Measurements from ENCODE around the gene MPPE1. TPM values are rescaled to one million over a fixed set of nuclear protein-coding genes. Genes with fewer than 3 reads are reported as not detected.

The MPPE1 gene
- total and polyA plus RNA-seq, 9 of the 15 experiments (the other 6 are each of a cell fraction or from before 2014, with no cell fraction given), result 10.7 to 19.5 (median 13.3) TPM

DNA sequence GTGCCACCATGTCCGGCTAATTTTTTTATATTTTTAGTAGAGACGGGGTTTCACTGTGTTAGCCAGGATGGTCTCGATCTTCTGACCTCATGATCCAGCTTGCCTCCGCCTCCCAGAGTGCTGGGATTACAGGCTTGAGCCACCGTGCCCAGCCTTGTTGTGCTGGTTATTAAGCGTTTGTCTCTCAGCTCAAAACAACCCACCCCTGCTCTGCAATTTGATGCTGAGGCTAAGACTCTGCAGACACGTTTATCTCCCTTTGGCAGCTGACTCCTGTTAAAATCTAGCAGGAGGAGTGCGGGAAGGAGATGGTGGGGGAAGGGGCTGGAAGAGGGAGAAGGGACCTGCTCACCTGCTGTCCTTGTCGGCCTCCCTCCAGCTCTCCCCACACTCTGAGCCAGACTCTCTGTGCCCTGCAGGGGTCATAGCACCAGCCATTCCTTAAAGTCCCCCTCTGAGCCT is 43.3 kb upstream of the MPPE1 start (continued):
- TF ChIP-seq MBD2 (IDR thresholded peaks at IDR 0.05; ENCODE audit: borderline replicate concordance, low read depth) (no peak), KLF6 (CRISPR knock-in tag; IDR thresholded peaks at IDR 0.05; ENCODE audit: borderline replicate concordance) (no peak), EZH2 (IDR thresholded peaks at IDR 0.05; ENCODE audit: borderline replicate concordance, low read depth, low read length) (no peak), ZNF253 (CRISPR knock-in tag; conservative IDR thresholded peaks at IDR 0.05) (no peak), ATF1 (CRISPR knock-in tag; IDR thresholded peaks at IDR 0.05) (no peak), ATF1 (tag; IDR thresholded peaks at IDR 0.05) (peak; percentile 52; the same call in 1 of the 2 replicates), HNRNPUL1 (IDR thresholded peaks at IDR 0.05; ENCODE audit: low read length) (no peak), RFX7 (CRISPR knock-in tag; IDR thresholded peaks at IDR 0.05) (no peak), FOXA1 (IDR thresholded peaks at IDR 0.05; ENCODE audit: borderline replicate concordance) (no peak), CXXC5 (CRISPR knock-in tag; IDR thresholded peaks at IDR 0.05) (peak; percentile 39), SMARCB1 (IDR thresholded peaks at IDR 0.05; ENCODE audit: insufficient read length, low read depth) (no peak), ZNF707 (CRISPR knock-in tag; conservative IDR thresholded peaks at IDR 0.05) (no peak), EHMT2 (IDR thresholded peaks at IDR 0.05) (no peak), ZNF165 (CRISPR knock-in tag; IDR thresholded peaks at IDR 0.05; ENCODE audit: borderline replicate concordance) (no peak), PHF20 (IDR thresholded peaks at IDR 0.05; ENCODE audit: partially characterized antibody) (no peak), POLR2B (IDR thresholded peaks at IDR 0.05; ENCODE audit: low read depth, partially characterized antibody) (no peak), EWSR1 (IDR thresholded peaks at IDR 0.05; ENCODE audit: borderline replicate concordance, low read depth, partially characterized antibody) (no peak), ZNF121 (CRISPR knock-in tag; conservative IDR thresholded peaks at IDR 0.05) (no peak), LARP7 (IDR thresholded peaks at IDR 0.05) (no peak), CREM (IDR thresholded peaks at IDR 0.05; ENCODE audit: low read depth) (peak; percentile 78), CTBP1 (IDR thresholded peaks at IDR 0.05; ENCODE audit: borderline replicate concordance) (peak; percentile 91; the same call in 1 of the 2 replicates), HNRNPH1 (optimal IDR thresholded peaks at IDR 0.05; ENCODE audit: low read depth, low read length) (no peak), ZNF695 (CRISPR knock-in tag; IDR thresholded peaks at IDR 0.05) (no peak), HDAC1 (IDR thresholded peaks at IDR 0.05) (peak in 1 of 2 experiments; percentile 76; a peak in 1 of 4 replicates), NR1H2 (CRISPR knock-in tag; IDR thresholded peaks at IDR 0.05) (no peak), ARHGAP35 (IDR thresholded peaks at IDR 0.05; ENCODE audit: partially characterized antibody) (no peak)
- TF ChIP-seq, protein P1, sequence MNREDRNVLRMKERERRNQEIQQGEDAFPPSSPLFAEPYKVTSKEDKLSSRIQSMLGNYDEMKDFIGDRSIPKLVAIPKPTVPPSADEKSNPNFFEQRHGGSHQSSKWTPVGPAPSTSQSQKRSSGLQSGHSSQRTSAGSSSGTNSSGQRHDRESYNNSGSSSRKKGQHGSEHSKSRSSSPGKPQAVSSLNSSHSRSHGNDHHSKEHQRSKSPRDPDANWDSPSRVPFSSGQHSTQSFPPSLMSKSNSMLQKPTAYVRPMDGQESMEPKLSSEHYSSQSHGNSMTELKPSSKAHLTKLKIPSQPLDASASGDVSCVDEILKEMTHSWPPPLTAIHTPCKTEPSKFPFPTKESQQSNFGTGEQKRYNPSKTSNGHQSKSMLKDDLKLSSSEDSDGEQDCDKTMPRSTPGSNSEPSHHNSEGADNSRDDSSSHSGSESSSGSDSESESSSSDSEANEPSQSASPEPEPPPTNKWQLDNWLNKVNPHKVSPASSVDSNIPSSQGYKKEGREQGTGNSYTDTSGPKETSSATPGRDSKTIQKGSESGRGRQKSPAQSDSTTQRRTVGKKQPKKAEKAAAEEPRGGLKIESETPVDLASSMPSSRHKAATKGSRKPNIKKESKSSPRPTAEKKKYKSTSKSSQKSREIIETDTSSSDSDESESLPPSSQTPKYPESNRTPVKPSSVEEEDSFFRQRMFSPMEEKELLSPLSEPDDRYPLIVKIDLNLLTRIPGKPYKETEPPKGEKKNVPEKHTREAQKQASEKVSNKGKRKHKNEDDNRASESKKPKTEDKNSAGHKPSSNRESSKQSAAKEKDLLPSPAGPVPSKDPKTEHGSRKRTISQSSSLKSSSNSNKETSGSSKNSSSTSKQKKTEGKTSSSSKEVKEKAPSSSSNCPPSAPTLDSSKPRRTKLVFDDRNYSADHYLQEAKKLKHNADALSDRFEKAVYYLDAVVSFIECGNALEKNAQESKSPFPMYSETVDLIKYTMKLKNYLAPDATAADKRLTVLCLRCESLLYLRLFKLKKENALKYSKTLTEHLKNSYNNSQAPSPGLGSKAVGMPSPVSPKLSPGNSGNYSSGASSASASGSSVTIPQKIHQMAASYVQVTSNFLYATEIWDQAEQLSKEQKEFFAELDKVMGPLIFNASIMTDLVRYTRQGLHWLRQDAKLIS (CRISPR knock-in tag; IDR thresholded peaks at IDR 0.05), result no peak
- TF ChIP-seq, protein P2, sequence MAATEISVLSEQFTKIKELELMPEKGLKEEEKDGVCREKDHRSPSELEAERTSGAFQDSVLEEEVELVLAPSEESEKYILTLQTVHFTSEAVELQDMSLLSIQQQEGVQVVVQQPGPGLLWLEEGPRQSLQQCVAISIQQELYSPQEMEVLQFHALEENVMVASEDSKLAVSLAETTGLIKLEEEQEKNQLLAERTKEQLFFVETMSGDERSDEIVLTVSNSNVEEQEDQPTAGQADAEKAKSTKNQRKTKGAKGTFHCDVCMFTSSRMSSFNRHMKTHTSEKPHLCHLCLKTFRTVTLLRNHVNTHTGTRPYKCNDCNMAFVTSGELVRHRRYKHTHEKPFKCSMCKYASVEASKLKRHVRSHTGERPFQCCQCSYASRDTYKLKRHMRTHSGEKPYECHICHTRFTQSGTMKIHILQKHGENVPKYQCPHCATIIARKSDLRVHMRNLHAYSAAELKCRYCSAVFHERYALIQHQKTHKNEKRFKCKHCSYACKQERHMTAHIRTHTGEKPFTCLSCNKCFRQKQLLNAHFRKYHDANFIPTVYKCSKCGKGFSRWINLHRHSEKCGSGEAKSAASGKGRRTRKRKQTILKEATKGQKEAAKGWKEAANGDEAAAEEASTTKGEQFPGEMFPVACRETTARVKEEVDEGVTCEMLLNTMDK (IDR thresholded peaks at IDR 0.05; ENCODE audit: borderline replicate concordance, insufficient read depth, low read depth, low read length, poor library complexity, severe bottlenecking), result no peak
